Naive thymus-derived CD8-positive, alpha-beta T cell (primary cell): Measurements from ENCODE around the gene TTLL5. TPM values are rescaled to one million over a fixed set of nuclear protein-coding genes. Genes with fewer than 3 reads are reported as not detected.

Experiments used
- ATAC-seq, 2 donors: fragments of 150-1000 bp; cut with Tn5 transposase in 1 of 2; sonication (Bioruptor Pico), chemical (Tn5 transposase) in 1 of 2; 1 replicate in 1 of 2; 2 replicates in 1 of 2; pipeline ENCODE4 v1.10.0; 2021; ENCODE audit warnings: mild to moderate bottlenecking in 2 of 2, moderate library complexity in 2 of 2
- POLR2A ChIA-PET: fragments of 350-600 bp; sonication (Branson Sonifier 250); formaldehyde crosslinking; loops from one replicate; lab custom pipeline; 2021; ENCODE audit warnings: antibody characterized with exemption; lab: Charles Lee
- DNase-seq, 10 donors: peaks; one replicate each; pipeline versions ENCODE4 v3.0.0 to v3.0.0-alpha.2; 2020 to 2022
- H3K27ac Mint-ChIP-seq, 10 donors: one replicate each; pipeline ENCODE4 v1.8.0; 2020 to 2022; ENCODE audit warnings: mild to moderate bottlenecking in 10 of 10, mixed read lengths in 10 of 10, moderate library complexity in 4 of 10, inconsistent platforms in 1 of 10
- H3K27me3 Mint-ChIP-seq, 5 donors: one replicate each; pipeline ENCODE4 v1.8.0; 2021 to 2022; ENCODE audit warnings: mixed read lengths in 5 of 5
- H3K36me3 Mint-ChIP-seq, 3 donors: one replicate each; pipeline ENCODE4 v1.8.0; 2020 to 2022; ENCODE audit warnings: mixed read lengths in 3 of 3, mild to moderate bottlenecking in 2 of 3, inconsistent platforms in 1 of 3
- H3K4me1 Mint-ChIP-seq, 4 donors: one replicate each; pipeline ENCODE4 v1.8.0; 2021 to 2022; ENCODE audit warnings: mixed read lengths in 4 of 4
- H3K4me3 Mint-ChIP-seq, 10 donors: one replicate each; pipeline ENCODE4 v1.8.0; 2020 to 2022; ENCODE audit warnings: mild to moderate bottlenecking in 10 of 10, mixed read lengths in 10 of 10, moderate library complexity in 6 of 10, inconsistent platforms in 1 of 10
- H3K9me3 Mint-ChIP-seq, 9 donors: one replicate each; pipeline ENCODE4 v1.8.0; 2020 to 2022; ENCODE audit warnings: mixed read lengths in 9 of 9, mild to moderate bottlenecking in 3 of 9, inconsistent platforms in 1 of 9, moderate library complexity in 1 of 9
- polyA plus RNA-seq, 3 donors: library from polyadenylated mRNA; unstranded; fragments of 300-500 nt; fragmentation: Illumina TruSeq; gene quantifications; one replicate each; pipeline ENCODE4 v1.2.3, GENCODE V29; 2021
- total RNA-seq, 8 experiments: library from RNA in 2 of 8; stranded (reverse) in 2 of 8; gene quantifications; one replicate each; pipeline ENCODE4 v1.2.3 and lab custom pipeline; 2021 to 2026

TTLL5 gene
- total and polyA plus RNA-seq, 5 experiments from 2014 or later: 5.9 to 19.2 (median 12.1) TPM

DNA sequence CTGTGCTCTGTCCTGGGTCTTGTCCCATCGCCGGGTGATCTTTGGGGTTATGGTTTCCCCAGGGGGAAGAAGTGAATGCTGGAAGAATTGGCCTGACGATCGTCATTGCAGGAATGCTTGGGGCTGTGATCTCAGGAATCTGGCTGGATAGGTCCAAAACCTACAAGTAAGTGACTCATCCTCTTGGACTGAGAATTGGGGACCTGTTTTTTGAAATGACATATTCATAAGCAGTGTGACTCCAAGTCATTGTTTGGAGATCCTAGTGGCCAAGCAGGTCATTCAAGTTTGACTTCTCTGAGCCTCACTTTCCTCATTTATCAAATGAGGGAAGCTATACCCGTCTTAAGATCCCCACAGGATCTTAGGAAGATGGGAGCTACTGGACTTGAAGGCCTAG lies 26.2 kb upstream of the TTLL5 start:
- H3K9me3 Mint-ChIP-seq: no peaks in the 10 kb centered on the region
- no peak overlapping the region for H3K27ac Mint-ChIP-seq
- no peak for DNase-seq
- H3K4me1 Mint-ChIP-seq: no peaks in the 10 kb centered on the region
- H3K27me3 Mint-ChIP-seq: no peaks in the 10 kb centered on the region
- no peaks in the 10 kb centered on the region for H3K36me3 Mint-ChIP-seq
- no peak overlapping the region for H3K4me3 Mint-ChIP-seq
- POLR2A ChIA-PET: no interaction called here
- ATAC-seq: no peak

DNA sequence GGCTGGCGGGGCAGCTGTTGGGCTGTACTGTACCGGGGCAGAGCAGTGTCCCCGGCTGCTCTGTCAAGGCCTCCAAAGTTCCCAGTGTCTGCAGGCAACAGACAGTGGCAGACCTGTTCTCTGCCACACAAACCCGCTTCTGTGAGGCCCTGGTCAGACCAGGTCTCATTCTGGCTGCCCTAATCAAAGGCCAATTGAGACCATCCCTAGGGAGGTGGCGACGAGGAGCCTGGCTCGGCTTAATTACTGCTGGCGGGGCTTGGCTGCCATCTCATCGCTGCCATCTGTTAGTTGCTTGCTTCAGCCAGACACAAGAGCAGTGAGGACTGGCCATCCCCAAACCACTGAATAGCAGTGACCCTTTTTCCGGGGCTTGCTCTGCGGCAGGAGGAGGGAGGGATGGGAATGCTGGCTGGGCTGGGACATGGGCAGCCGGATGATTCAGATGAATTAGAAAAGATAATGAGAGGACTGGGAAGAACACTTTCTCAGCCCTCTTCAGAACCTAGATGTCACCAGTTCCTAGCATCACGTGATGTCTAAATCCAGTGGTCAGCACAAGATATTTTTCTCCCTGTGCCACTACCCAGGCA lies 24.9 kb upstream of the TTLL5 start:
- DNase-seq (no peak), ATAC-seq (no peak)
- no peaks in the 10 kb centered on the region for H3K4me1 Mint-ChIP-seq
- no peaks in the 10 kb centered on the region for H3K27me3 Mint-ChIP-seq
- peaks cover 0 to 2% (median 1%) of the 10 kb centered on the region in 3 donors for H3K36me3 Mint-ChIP-seq
- H3K9me3 Mint-ChIP-seq: no peaks in the 10 kb centered on the region
- POLR2A ChIA-PET: no interaction called here
- H3K27ac Mint-ChIP-seq: no peak overlapping the region
- no peak overlapping the region for H3K4me3 Mint-ChIP-seq

DNA sequence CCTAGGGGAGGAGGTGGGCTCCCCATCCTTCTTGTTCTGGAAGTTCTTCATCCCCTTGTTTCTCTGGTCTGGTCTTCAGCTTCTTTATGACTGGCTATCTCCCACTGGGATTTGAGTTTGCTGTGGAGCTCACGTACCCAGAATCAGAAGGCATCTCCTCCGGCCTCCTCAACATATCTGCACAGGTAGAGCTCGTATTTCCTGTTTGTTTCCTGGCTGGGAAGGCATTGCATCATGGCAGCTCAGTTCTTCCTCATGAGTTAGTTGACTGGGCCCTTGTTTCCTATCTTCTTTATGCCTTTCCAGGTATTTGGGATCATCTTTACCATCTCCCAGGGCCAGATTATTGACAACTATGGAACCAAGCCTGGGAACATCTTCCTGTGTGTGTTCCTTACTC lies 20.2 kb upstream of the TTLL5 start:
- Mint-ChIP-seq H3K4me3 (no peak overlapping the region), H3K27ac (no peak overlapping the region), H3K36me3 (peaks cover 0 to 2% (median 1%) of the 10 kb centered on the region in 3 donors), H3K27me3 (no peaks in the 10 kb centered on the region), H3K4me1 (no peaks in the 10 kb centered on the region), H3K9me3 (no peaks in the 10 kb centered on the region)
- DNase-seq (no peak), ATAC-seq (no peak)
- POLR2A ChIA-PET: no interaction called here

DNA sequence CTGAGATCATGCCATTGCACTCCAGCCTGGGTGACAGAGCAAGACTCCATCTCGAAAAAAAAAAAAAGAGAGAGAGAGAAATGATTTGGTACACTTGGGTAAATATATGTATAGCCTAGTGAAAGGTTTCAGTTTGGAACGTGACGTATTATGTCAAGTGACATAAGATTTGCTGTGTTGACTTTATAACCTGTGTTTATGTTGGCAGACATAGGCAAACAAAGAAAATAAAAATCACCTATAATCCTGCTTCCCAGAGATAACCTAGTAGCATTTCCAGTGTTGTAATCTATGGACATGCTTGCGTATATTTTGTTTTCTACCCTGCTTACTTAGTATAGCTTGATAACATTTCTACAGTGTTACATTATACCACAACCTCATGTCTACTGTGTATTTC lies 17.1 kb upstream of the TTLL5 start:
- Mint-ChIP-seq H3K27me3 (no peaks in the 10 kb centered on the region), H3K36me3 (peaks cover 0 to 14% (median 4%) of the 10 kb centered on the region in 3 donors), H3K4me1 (no peaks in the 10 kb centered on the region), H3K9me3 (no peaks in the 10 kb centered on the region), H3K27ac (no peak overlapping the region), H3K4me3 (no peak overlapping the region)
- ATAC-seq (no peak), DNase-seq (no peak)
- POLR2A ChIA-PET: no interaction called here

DNA sequence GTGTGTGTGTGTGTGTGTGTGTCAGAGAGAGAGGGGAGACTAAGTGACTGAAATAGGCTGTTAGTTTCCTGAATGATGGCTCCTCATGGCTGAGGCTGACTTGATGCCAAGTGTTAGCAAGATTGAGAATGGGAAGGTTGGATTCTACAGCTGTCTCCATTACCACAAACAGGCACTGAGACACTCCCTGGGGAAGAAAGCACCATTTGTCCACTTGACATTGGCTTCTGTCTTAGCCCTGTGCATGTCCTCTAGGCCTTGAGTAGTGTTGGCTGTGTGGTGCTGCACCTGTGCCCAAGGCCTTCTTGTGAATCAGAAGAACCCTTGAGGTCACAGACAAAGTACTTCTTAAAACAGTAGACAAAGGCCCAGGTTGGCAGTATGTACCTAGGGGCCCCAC lies 16.0 kb upstream of the TTLL5 start:
- Mint-ChIP-seq H3K27ac (peak overlapping the region in 1 of 10 donors; percentile 34), H3K36me3 (peaks cover 2 to 25% (median 14%) of the 10 kb centered on the region in 3 donors), H3K4me3 (no peak overlapping the region), H3K27me3 (no peaks in the 10 kb centered on the region), H3K4me1 (no peaks in the 10 kb centered on the region), H3K9me3 (no peaks in the 10 kb centered on the region)
- POLR2A ChIA-PET: no interaction called here
- ATAC-seq (no peak), DNase-seq (no peak)

DNA sequence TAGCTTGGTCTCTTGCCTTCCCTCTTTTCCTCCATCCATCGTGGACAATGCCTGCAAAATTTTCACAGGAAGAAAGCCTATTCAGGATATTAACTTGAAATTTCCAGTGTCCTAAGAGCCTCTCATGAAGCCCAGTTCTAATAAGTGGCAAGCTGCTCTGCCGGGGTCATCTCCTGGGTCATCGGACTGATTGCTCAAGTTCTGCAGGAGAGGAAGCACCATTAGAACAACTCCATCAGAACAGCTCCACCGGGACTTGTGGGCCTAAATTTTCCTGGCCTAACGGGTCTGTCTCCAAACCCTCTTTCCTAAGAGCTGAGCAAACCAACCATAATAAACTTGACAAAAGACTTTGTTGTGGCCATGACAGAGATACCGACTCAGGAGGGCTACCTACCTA lies 14.3 kb upstream of the TTLL5 start:
- Mint-ChIP-seq H3K4me1 (no peaks in the 10 kb centered on the region), H3K27ac (peak overlapping the region in 2 of 10 donors; percentile 48 to 51), H3K36me3 (peaks cover 11 to 40% (median 22%) of the 10 kb centered on the region in 3 donors), H3K9me3 (no peaks in the 10 kb centered on the region), H3K27me3 (no peaks in the 10 kb centered on the region), H3K4me3 (no peak overlapping the region)
- DNase-seq (no peak), ATAC-seq (no peak)
- POLR2A ChIA-PET: no interaction called here

DNA sequence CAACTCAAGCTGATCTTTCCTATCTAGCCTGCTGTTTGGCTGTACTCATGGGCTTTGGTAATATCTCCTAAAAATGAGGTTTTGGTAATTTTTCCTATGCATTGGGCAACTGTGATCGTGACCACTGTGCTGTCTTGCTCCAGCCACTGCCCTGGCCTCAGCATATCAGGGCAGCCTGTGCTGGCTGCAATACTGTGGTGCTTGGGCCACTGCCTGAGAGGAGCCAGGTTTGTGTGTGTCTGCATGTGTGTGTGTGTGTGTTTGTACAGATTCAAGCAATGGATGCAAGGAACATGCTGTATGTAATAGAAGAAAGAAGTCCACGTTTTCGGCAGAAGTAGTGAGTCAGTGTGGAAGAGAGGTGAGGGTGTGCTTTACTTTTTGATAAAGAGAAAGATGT lies 13.4 kb upstream of the TTLL5 start:
- ATAC-seq: no peak
- no peak for DNase-seq
- POLR2A ChIA-PET: no interaction called here
- peak overlapping the region in 4 of 10 donors; percentile 8 to 25 (median 18) for H3K27ac Mint-ChIP-seq
- no peaks in the 10 kb centered on the region for H3K4me1 Mint-ChIP-seq
- no peaks in the 10 kb centered on the region for H3K27me3 Mint-ChIP-seq
- no peaks in the 10 kb centered on the region for H3K9me3 Mint-ChIP-seq
- no peak overlapping the region for H3K4me3 Mint-ChIP-seq
- peaks cover 11 to 47% (median 23%) of the 10 kb centered on the region in 3 donors for H3K36me3 Mint-ChIP-seq

DNA sequence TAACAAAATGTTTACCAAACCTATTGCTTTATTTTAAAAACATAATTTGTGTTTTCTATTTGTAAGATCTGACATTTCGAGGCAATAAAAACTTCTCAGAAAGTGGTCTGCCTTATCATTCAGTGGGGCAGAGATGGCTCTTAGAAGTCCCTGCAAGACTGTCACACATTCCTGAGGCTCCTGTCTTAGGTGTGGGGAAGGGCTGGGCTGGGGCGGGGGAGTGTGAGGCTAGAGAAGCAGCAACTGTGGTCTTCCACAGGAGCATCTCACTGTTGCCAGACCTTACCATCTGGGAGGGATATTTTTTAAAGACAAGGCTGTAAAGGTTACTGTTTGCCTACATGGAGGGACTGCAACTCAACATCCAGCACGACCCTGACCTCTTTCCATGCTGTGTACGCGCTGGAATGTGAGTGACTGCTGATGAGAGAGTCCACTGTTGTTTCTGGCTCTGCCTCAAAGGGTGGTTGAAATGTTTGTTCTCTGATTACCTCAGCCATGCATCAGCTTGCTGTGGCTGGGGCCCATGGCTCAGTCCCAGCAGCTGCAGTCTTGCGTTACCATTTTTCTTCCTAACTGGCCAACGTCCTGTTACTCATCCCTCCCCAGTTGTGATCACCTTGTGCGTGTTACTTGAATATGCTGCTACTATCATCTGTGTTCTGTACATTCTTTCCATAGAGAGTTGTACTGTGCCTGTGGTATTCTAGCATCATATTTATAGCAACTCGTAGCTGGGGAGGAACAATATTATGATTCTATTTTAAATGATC lies 12.8 kb upstream of the TTLL5 start:
- ATAC-seq (no peak), DNase-seq (no peak)
- Mint-ChIP-seq H3K4me1 (no peaks in the 10 kb centered on the region), H3K27me3 (no peaks in the 10 kb centered on the region), H3K4me3 (no peak overlapping the region), H3K9me3 (no peaks in the 10 kb centered on the region), H3K36me3 (peaks cover 11 to 53% (median 23%) of the 10 kb centered on the region in 3 donors), H3K27ac (peak overlapping the region in 2 of 10 donors; percentile 25 to 79)
- POLR2A ChIA-PET: no interaction called here

DNA sequence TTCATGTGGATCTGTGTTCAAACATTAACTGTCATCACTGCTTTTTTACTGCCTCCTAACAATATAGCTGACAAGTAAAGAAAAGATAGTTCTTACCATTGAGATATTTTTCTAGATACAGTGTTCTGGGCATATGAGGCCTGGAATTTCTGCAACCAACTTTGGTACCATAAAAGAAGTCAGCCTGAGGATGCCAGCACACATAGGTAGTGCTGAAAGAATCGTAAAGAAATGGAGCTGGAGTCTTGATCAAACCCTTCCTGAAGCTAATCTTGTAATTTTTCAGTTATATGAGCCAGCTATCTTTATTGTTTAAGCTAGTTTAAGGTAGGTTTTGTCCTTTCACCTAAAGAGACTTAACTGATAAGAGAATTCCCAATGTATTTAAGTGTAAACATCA lies 11.7 kb upstream of the TTLL5 start:
- Mint-ChIP-seq H3K9me3 (no peaks in the 10 kb centered on the region), H3K4me3 (no peak overlapping the region), H3K36me3 (peaks cover 11 to 62% (median 23%) of the 10 kb centered on the region in 3 donors), H3K27ac (peak overlapping the region in 1 of 10 donors; percentile 29), H3K27me3 (no peaks in the 10 kb centered on the region), H3K4me1 (peaks cover 0 to 4% (median 1%) of the 10 kb centered on the region in 4 donors)
- ATAC-seq: no peak
- no peak for DNase-seq
- POLR2A ChIA-PET: no interaction called here

DNA sequence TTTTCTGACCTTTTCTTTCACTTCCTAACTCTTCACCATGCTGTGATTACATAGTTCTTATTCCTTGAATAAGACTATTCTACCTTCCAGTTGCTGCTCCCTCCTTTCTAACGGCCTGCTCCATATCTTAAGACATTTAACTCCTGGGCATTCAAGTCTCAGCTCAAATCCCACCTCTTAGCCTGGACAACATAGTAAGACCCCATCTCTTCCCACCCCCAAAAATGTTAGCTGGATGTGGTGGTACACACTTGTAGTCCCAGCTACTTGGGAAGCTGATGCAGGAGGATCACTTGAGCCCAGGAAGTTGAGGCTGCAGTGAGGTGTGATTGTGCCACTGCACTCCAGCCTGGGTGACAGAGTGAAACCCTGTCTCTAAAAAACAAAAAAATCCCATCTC lies 11.3 kb upstream of the TTLL5 start:
- POLR2A ChIA-PET: no interaction called here

DNA sequence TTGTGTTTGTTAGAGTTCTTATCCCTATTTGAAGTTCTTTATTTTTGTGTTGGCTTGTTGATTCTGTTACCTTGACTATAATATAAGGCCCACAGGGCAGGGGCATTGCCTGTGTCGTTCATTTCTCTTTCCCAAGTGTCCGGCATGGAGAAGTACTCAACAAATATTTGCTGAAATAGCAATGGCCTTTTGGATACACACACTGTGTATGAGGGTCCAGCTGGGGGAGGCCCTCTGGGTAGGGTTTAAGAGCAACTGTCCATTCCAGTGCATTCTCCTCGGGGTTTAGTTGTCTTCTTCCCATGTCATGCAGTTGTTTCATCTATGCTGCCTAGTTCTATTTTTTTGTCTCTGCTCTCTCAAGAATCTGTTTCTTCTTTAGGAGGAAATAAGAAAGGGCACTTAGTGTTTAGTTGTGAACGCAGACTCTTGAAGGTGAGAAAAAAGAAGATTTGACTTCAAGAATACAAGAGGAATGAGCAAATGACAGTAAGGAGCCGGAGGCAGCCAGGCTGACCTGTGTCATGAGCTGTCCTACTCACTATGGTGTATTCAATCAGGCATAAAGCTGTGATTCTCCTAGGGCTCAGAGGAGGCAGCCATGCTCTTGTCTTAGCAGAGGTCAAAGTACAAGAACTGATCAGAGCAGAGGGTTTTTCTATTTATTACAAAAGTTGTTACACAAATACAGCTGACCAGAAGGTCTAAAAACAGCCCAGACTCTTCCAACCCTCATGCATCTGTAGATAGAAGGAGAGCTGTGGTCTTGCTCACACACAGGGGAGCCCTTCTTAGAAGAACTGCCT lies 10.6 kb upstream of the TTLL5 start:
- no peak for DNase-seq
- Mint-ChIP-seq H3K4me1 (peaks cover 0 to 4% (median 1%) of the 10 kb centered on the region in 4 donors), H3K9me3 (no peaks in the 10 kb centered on the region), H3K27ac (peak overlapping the region in 2 of 10 donors; percentile 60 to 71), H3K27me3 (no peaks in the 10 kb centered on the region), H3K4me3 (no peak overlapping the region), H3K36me3 (peaks cover 11 to 73% (median 23%) of the 10 kb centered on the region in 3 donors)
- POLR2A ChIA-PET: no interaction called here
- no peak for ATAC-seq

More for the DNA sequence above, 11.3 kb upstream of the TTLL5 start:
- Mint-ChIP-seq H3K4me1 (peaks cover 0 to 4% (median 1%) of the 10 kb centered on the region in 4 donors), H3K27ac (peak overlapping the region in 2 of 10 donors; percentile 20 to 60), H3K36me3 (peaks cover 11 to 66% (median 23%) of the 10 kb centered on the region in 3 donors), H3K4me3 (no peak overlapping the region), H3K9me3 (no peaks in the 10 kb centered on the region), H3K27me3 (no peaks in the 10 kb centered on the region)
- ATAC-seq (no peak), DNase-seq (no peak)

DNA sequence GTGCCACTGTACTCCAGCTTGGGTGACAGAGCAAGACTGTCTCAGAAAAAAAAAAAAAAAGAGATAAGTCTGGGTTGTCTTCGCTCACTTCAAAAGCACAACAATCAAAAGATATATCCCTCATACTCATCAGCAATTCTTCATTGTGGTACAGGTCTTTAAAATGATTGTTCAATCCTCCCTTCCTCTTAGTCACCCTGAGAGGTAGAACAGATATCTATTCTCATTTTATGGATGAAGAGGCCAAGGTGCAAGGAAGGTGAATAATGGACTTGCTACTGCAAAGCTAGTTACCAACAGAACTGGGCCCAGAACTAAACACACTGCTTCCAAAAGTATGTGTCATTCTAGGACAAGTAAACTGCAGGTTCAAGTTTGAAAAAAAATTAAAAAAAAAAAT lies 7.5 kb upstream of the TTLL5 start:
- H3K36me3 Mint-ChIP-seq: peaks cover 11 to 79% (median 21%) of the 10 kb centered on the region in 3 donors
- POLR2A ChIA-PET: interaction anchor here (0.8 to 2.5 kb wide), 2 partner anchors 76 kb away, joined by 4 to 17 read pairs; partner anchors contain the start of gene FLVCR2
- peaks cover 0 to 8% (median 4%) of the 10 kb centered on the region in 4 donors for H3K4me1 Mint-ChIP-seq
- no peak overlapping the region for H3K4me3 Mint-ChIP-seq
- DNase-seq: no peak
- no peak overlapping the region for H3K27ac Mint-ChIP-seq
- no peak for ATAC-seq
- H3K9me3 Mint-ChIP-seq: no peaks in the 10 kb centered on the region
- H3K27me3 Mint-ChIP-seq: no peaks in the 10 kb centered on the region
